Measurements from ENCODE around the gene ARL3.

DNA sequence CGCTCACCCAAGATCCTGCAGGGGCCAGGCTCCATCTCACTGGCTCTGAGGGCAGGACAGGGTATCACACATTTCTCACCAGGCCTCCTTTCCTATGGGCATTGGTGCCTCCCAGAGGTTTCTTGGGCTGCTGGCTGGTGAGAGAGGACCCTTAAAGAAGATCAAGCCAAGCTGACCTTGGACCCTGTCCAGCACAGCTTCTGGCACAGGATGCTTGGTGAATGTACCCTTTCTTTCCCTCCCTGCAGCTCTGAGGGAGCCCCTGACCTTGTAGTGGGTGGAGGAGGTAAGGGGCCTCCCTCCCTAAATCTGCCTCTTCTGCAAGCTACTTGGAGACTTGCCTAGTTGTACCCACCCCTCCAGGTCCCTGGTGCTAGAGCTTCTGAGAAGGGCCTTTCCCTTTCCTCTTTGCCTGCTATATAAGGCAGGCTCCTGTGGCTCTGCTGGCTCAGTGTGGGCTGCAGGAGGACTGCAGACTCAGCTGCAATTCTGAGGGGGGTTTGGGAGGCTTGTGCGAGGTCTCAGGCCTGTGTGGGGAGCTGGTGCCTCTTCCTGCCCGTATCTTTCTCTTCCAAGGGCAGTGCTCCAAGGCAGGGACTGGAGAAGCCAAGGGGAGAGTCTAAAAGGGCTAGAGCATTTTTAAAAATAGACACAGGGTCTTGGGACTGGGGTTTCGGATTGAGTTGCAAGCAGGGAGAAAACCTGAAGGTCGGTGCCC is 81.6 kb downstream of the ARL3 start:
- TF ChIP-seq POLR2AphosphoS5 (IDR thresholded peaks at IDR 0.05): no peak
- TF ChIP-seq POLR2A (IDR thresholded peaks at IDR 0.05): no peak

Measured in sigmoid colon (tissue), 4 donors.